HepG2 (cell line): ENCODE measurements around the gene ZNF524. TPM values are rescaled to one million over a fixed set of nuclear protein-coding genes. Genes with fewer than 3 reads are reported as not detected.

Experiments used
- ARNT ChIP-seq: fragments of 450-650 bp; IDR thresholded peaks from 2 replicates; pipeline ENCODE4 v1.6.1; 2017
- ATM ChIP-seq: fragments of 450-650 bp; IDR thresholded peaks from 2 replicates; pipeline ENCODE4 v1.7.1; 2017; ENCODE audit warnings: mild to moderate bottlenecking, borderline replicate concordance
- IKZF1 ChIP-seq: fragments of 450-650 bp; IDR thresholded peaks from 2 replicates; pipeline ENCODE4 v1.7.1; 2016
- KDM4B ChIP-seq: sonication (generic); formaldehyde crosslinking; IDR thresholded peaks from 2 replicates; pipeline ENCODE4 v1.4.0; 2020; ENCODE audit warnings: missing genetic modification reagents
- MAFF ChIP-seq: IDR thresholded peaks from 2 replicates; pipeline ENCODE4 v1.6.1; 2011; ENCODE audit warnings: low read depth, low read length, improper control_type of control experiment
- MATR3 ChIP-seq: sonication (generic); formaldehyde crosslinking; IDR thresholded peaks from 2 replicates; pipeline ENCODE4 v1.4.0; 2020; ENCODE audit warnings: missing genetic modification reagents
- MTF2 ChIP-seq: sonication (generic); formaldehyde crosslinking; IDR thresholded peaks from 2 replicates; pipeline ENCODE4 v1.5.0; 2020; ENCODE audit warnings: missing genetic modification reagents, borderline replicate concordance
- MXI1 ChIP-seq: IDR thresholded peaks from 3 replicates; pipeline ENCODE4 v1.6.1; 2012; ENCODE audit warnings: low read depth, low read length, inconsistent platforms, borderline replicate concordance
- NCOA1 ChIP-seq: sonication (generic); formaldehyde crosslinking; IDR thresholded peaks from 2 replicates; pipeline ENCODE4 v1.9.0; 2021; ENCODE audit warnings: missing genetic modification reagents
- RXRA ChIP-seq: sonication (generic); formaldehyde crosslinking; IDR thresholded peaks from 2 replicates; pipeline ENCODE4 v1.5.1; 2020; ENCODE audit warnings: missing genetic modification reagents
- SAFB2 ChIP-seq: sonication (generic); formaldehyde crosslinking; IDR thresholded peaks from 2 replicates; pipeline ENCODE4 v1.5.1; 2020; ENCODE audit warnings: missing genetic modification reagents, low read depth, mild to moderate bottlenecking, borderline replicate concordance
- SMC3 ChIP-seq: IDR thresholded peaks from 2 replicates; pipeline ENCODE4 v1.6.1; 2011; ENCODE audit warnings: low read length, improper control_type of control experiment
- TCF7L2 ChIP-seq: IDR thresholded peaks from 2 replicates; pipeline ENCODE4 v1.6.1; 2011; ENCODE audit warnings: mild to moderate bottlenecking, low read depth, low read length, moderate library complexity
- TMF1 ChIP-seq: sonication (generic); formaldehyde crosslinking; IDR thresholded peaks from 2 replicates; pipeline ENCODE4 v1.8.1; 2022; ENCODE audit warnings: low read depth, missing genetic modification reagents
- XBP1 ChIP-seq: sonication (generic); formaldehyde crosslinking; IDR thresholded peaks from 2 replicates; pipeline ENCODE4 v1.5.0; 2020; ENCODE audit warnings: missing genetic modification reagents
- ZFP36L1 ChIP-seq: sonication (generic); formaldehyde crosslinking; IDR thresholded peaks from 2 replicates; pipeline ENCODE4 v1.8.0; 2022; ENCODE audit warnings: mild to moderate bottlenecking, missing genetic modification reagents, moderate library complexity
- ZNF354B ChIP-seq: sonication (generic); formaldehyde crosslinking; IDR thresholded peaks from 2 replicates; pipeline ENCODE4 v1.8.0; 2022; ENCODE audit warnings: mild to moderate bottlenecking, missing genetic modification reagents
- ZNF564 ChIP-seq: sonication (generic); formaldehyde crosslinking; IDR thresholded peaks from 2 replicates; pipeline ENCODE4 v1.8.1; 2023; ENCODE audit warnings: mild to moderate bottlenecking, missing genetic modification reagents
- ZNF747 ChIP-seq: sonication (generic); formaldehyde crosslinking; IDR thresholded peaks from 2 replicates; pipeline ENCODE4 v1.8.1; 2023; ENCODE audit warnings: missing genetic modification reagents, mild to moderate bottlenecking, borderline replicate concordance
- ZNF788 ChIP-seq: sonication (generic); formaldehyde crosslinking; IDR thresholded peaks from 2 replicates; pipeline ENCODE4 v1.5.0; 2020; ENCODE audit warnings: mild to moderate bottlenecking, missing genetic modification reagents, borderline replicate concordance
- ZSCAN22 ChIP-seq: sonication (generic); formaldehyde crosslinking; IDR thresholded peaks from 2 replicates; pipeline ENCODE4 v1.4.0; 2020; ENCODE audit warnings: mild to moderate bottlenecking, missing genetic modification reagents
- polyA plus RNA-seq, 8 experiments: library from polyadenylated mRNA; depleted of rRNA in 3 of 8; stranded (reverse) in 7 of 8; unstranded in 1 of 8; fragments of >200 nt; fragmentation: Illumina TruSeq in 4 of 8; extraction: Trizol in 4 of 8; gene quantifications; 2 replicates each; pipeline versions ENCODE4 v1.2.1 to v1.2.3, GENCODE V29; 2011 to 2016; ENCODE audit warnings: low read depth in 4 of 8, missing spikeins in 1 of 8, mixed read lengths in 1 of 8; ENCODE audit not compliant: insufficient read depth in 1 of 8
- total RNA-seq, 5 experiments: library from RNA; depleted of rRNA; stranded (reverse); fragments of >200 nt; fragmentation: Illumina TruSeq; extraction: Trizol; gene quantifications; 2 replicates each; pipeline ENCODE4 v1.2.3, GENCODE V29; 2016; ENCODE audit warnings: low read depth in 1 of 5
- TF ChIP-seq, protein P1 (sequence below): sonication (generic); formaldehyde crosslinking; IDR thresholded peaks from 2 replicates; pipeline ENCODE4 v1.5.0; 2020; ENCODE audit warnings: mild to moderate bottlenecking, missing genetic modification reagents
- TF ChIP-seq, protein P2 (sequence below): sonication (generic); formaldehyde crosslinking; IDR thresholded peaks from 2 replicates; pipeline ENCODE4 v1.5.0; 2020; ENCODE audit warnings: missing genetic modification reagents
- TF ChIP-seq, protein P3 (sequence below): sonication (generic); formaldehyde crosslinking; IDR thresholded peaks from 2 replicates; pipeline ENCODE4 v1.4.0; 2020; ENCODE audit warnings: missing genetic modification reagents
- TF ChIP-seq, protein P4 (sequence below): sonication (generic); formaldehyde crosslinking; IDR thresholded peaks from 2 replicates; pipeline ENCODE4 v1.5.0; 2020; ENCODE audit warnings: missing genetic modification reagents, mild to moderate bottlenecking, borderline replicate concordance

Gene ZNF524
- total and polyA plus RNA-seq, 2 of the 13 experiments (the other 11 are each of a cell fraction or from before 2014, with no cell fraction given): 3.2 to 4.6 TPM

DNA sequence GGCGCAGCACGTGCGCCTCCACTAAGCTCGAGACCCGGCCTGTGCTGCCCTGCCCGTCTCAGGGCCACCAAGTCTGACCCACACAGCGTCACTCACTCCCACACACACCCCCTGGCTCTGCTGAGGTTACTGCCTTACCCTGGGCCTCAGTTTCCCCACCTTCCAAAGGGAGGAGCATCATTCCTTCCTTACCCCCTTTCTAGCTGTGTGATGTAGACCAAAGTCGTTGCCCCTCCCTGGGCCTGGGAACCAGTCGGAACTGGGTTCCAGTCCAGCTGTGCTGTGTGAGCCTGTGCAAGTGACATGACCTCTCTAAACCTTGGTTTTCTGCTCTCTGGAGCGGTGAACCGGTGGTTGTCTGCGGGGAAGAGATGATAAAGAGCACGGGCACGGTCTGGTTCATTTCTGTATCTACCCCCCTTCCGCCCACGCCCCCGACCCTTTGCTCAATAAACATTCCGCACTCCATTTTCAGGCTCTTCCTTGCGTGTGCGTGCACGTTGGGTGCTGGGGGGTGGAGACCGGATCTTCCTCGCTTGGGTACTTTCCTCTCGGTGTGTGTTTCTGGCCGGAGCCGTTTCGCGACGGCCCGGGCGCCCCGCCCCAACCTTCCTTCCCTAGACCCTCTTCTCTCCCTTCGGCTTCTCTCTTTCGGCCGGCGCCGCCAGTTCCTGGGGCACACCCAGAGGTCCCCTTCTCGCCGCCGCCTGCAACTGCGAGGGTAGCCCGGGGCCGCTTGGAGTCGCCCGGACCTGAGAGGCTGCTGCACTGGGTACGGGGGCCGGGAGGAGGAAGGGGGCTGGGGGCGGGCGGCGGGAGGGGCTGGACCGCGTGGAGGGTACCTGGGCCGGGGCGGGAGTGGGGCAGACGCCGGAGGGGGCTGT is 43.2 kb downstream of the ZNF524 start, which contains the start of gene ZNF581 (continued):
- TF ChIP-seq, protein P1, sequence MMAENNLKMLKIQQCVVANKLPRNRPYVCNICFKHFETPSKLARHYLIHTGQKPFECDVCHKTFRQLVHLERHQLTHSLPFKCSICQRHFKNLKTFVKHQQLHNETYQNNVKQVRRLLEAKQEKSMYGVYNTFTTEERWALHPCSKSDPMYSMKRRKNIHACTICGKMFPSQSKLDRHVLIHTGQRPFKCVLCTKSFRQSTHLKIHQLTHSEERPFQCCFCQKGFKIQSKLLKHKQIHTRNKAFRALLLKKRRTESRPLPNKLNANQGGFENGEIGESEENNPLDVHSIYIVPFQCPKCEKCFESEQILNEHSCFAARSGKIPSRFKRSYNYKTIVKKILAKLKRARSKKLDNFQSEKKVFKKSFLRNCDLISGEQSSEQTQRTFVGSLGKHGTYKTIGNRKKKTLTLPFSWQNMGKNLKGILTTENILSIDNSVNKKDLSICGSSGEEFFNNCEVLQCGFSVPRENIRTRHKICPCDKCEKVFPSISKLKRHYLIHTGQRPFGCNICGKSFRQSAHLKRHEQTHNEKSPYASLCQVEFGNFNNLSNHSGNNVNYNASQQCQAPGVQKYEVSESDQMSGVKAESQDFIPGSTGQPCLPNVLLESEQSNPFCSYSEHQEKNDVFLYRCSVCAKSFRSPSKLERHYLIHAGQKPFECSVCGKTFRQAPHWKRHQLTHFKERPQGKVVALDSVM (CRISPR knock-in tag): no peak
- TF ChIP-seq MATR3 (CRISPR knock-in tag) (no peak), NCOA1 (CRISPR knock-in tag) (no peak), SAFB2 (CRISPR knock-in tag) (no peak), ZNF747 (CRISPR knock-in tag) (no peak), MTF2 (CRISPR knock-in tag) (no peak; the same call in 1 of the 2 replicates), ZSCAN22 (CRISPR knock-in tag) (no peak), IKZF1 (no peak), KDM4B (CRISPR knock-in tag) (no peak), TMF1 (CRISPR knock-in tag) (no peak), ZNF564 (CRISPR knock-in tag) (no peak), ZNF354B (CRISPR knock-in tag) (0 out of 2 replicates have a peak, but pooled peaks have one; percentile 18), MAFF (no peak), ATM (no peak), XBP1 (CRISPR knock-in tag) (no peak), ZNF788 (peak; percentile 84; the same call in 1 of the 2 replicates), SMC3 (no peak), ARNT (no peak), RXRA (CRISPR knock-in tag) (no peak), ZFP36L1 (CRISPR knock-in tag) (no peak), TCF7L2 (no peak), MXI1 (peak; percentile 88; the same call in 2 of the 3 replicates)
- TF ChIP-seq, protein P2, sequence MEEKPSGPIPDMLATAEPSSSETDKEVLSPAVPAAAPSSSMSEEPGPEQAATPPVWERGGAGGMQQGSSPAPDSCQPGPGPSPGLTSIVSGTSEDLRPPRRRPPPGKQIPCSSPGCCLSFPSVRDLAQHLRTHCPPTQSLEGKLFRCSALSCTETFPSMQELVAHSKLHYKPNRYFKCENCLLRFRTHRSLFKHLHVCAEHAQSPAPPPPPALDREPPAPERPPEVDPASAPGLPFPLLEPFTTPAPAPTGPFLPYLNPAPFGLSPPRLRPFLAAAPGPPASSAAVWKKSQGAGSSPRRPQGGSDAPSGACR (CRISPR knock-in tag): no peak
- TF ChIP-seq, protein P3, sequence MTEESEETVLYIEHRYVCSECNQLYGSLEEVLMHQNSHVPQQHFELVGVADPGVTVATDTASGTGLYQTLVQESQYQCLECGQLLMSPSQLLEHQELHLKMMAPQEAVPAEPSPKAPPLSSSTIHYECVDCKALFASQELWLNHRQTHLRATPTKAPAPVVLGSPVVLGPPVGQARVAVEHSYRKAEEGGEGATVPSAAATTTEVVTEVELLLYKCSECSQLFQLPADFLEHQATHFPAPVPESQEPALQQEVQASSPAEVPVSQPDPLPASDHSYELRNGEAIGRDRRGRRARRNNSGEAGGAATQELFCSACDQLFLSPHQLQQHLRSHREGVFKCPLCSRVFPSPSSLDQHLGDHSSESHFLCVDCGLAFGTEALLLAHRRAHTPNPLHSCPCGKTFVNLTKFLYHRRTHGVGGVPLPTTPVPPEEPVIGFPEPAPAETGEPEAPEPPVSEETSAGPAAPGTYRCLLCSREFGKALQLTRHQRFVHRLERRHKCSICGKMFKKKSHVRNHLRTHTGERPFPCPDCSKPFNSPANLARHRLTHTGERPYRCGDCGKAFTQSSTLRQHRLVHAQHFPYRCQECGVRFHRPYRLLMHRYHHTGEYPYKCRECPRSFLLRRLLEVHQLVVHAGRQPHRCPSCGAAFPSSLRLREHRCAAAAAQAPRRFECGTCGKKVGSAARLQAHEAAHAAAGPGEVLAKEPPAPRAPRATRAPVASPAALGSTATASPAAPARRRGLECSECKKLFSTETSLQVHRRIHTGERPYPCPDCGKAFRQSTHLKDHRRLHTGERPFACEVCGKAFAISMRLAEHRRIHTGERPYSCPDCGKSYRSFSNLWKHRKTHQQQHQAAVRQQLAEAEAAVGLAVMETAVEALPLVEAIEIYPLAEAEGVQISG (CRISPR knock-in tag): peak; percentile 90
- TF ChIP-seq, protein P4, sequence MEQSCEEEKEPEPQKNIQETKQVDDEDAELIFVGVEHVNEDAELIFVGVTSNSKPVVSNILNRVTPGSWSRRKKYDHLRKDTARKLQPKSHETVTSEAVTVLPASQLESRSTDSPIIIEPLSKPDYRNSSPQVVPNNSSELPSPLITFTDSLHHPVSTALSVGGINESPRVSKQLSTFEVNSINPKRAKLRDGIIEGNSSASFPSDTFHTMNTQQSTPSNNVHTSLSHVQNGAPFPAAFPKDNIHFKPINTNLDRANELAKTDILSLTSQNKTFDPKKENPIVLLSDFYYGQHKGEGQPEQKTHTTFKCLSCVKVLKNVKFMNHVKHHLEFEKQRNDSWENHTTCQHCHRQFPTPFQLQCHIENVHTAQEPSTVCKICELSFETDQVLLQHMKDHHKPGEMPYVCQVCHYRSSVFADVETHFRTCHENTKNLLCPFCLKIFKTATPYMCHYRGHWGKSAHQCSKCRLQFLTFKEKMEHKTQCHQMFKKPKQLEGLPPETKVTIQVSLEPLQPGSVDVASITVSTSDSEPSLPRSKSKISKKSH (CRISPR knock-in tag): no peak; the same call in 1 of the 2 replicates
